HG03045 (cell line): ENCODE data around the gene CXCR6.

Source experiments
- ATAC-seq: cut with Tn5 transposase; IDR thresholded peaks from one replicate; pipeline ENCODE4 v1.9.1; 2021; ENCODE audit warnings: mild to moderate bottlenecking, moderate library complexity; ENCODE audit not compliant: unreplicated experiment

The CXCR6 gene

DNA sequence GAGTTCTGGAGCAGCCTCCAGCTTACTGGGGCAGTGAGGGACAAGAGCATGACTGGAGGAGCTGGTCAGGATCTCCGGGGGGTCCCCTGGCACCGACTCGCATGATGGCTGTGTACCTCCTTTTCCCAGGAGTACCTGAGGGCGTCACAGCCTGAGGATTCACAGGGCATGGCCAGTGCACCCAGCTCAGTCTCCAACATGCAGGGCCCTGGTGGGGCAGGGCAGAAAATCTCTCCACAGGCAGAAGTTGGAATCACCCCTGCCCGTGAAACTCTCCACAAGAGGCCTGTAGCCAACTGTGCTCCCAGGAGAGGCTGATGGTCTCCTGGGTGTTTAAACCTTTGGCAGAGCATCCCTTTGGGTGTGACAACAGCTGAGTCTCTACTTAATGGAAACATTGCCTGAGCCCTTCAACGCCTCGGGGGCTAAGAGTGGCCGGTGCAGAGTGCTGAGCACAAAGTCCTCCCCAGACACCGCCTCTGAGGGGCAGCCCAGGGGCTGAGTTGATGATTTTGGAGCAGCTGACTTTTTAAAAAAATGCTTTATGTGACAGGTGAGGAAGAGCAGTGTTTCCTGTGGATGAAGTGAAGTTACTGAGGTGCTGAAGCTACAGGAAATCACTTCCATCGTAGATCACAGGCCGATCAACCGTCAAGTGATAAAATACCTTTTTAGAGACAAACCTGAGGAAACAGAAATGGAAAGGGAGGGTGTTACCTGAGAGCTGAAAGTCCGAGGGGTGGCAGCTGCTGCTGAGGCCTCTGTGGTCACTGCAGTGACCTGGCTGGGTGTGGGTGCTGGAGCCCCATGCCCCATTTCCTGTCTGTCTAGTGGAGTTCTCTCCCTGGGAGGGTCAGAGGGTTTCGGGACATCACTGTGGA, 21.9 kb upstream of the CXCR6 start:
- no peak for ATAC-seq

DNA sequence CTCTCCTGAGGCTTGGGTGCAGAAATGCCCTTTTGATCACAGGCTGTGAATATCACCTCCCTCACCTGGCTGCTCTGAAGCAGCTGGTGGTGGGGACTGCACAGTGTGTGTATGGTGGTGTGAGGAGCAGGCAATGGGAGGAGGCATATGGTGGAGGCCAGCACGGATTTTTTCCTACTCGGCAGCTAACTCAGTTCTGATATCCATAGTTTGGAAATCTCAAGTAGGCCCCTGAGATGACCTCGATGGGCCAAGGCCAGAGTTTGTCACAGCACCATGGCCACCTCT, 21.3 kb upstream of the CXCR6 start:
- ATAC-seq, result no peak

DNA sequence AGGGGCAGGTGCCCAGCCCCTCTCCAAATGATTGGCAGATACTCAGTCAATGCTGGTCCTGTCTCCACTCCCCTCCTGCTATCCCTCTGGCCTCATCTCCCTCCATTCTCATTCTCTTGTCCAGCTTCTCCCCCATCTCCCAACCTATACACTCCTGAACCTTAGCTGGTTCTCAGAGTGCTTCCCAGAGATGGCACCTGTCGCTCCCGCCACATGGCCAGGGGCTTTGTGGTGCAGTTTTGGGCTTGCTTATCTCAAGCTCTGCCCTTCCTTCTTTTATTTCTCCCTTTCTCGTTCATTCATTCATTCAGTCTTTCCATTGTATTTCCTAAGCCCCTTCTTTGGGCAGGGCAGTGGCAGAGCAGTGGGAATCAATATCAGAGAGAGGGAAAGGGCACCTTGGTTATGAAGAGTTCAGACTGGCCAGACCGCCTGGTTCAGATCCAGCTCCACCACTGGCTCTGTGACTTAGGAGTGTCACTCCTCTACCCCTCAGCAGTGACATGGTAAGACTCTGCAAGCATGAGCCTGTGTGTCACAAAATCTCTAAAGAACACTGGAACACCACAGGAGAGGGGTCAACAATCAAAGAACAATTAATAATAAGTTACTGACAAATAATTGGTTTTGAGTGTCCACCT, 20.2 kb upstream of the CXCR6 start:
- no peak for ATAC-seq

DNA sequence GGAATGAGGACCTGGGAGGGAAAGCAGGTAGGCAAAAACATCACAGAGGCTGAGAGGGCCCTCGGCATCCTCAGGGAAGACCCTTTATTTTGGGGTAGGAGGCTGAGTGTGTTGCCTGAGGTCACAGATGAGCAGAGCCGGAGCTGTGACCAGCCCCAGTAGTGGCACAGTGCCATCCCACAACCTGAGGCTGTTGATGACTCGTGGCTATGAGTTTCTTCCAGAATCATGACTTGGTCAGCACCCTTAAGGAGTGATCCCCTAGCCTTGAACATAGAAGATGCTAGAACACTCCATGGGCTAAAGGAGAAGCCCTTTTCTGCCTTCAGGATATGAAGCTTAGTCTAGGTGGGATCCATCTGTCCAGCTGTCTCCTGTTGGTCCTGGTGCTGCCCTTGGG, 19.5 kb upstream of the CXCR6 start:
- ATAC-seq, result no peak

DNA sequence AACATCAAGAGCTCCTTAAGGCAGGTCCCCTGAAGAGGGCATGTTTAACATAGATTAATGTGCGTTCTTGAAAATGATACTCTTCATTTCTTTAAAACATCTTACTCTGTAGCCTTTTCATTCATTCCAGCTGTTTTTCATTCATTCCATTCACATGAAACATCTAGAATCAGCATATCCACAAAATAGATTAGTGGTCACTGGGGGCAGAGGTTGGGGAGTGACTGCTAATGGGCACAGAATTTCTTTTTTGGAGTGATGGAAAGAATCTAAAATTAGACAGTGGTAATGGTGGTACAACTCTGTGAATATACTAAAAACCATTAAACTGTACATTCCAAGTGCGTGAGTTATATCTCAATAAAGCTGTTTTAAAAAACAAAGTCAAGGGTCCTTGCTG, 15.4 kb upstream of the CXCR6 start:
- ATAC-seq, result no peak

DNA sequence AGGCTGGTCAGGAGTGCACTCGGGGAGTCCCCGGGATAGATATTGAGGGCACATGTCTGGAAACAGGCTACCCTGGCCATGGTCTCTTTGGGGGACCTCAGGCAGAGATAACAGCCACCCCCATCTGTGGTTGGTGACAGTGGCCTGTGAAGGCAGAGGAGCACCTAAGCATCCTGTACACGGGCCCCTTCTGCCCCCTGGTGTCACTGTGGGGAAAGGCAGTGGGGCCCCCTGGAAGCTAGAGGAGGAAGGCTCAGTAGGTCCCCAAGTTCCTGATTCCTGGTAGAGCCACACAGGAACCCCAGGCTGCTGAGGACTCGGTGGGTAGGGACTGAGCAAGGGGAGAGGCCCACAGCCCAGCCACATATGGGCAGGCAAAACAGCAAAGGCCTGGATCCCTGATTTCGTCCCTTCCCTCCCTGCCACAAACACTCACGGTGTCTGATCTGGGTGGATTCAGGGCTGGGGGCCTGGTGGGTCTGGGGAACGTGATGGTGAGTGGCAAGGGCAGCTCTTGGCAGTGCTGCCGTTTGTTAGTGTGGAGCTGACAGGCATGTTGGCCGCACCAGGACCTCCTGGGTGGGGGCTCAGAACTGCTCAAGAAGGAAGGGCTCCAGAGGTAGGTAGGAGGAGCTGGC, 14.1 kb upstream of the CXCR6 start:
- no peak for ATAC-seq

DNA sequence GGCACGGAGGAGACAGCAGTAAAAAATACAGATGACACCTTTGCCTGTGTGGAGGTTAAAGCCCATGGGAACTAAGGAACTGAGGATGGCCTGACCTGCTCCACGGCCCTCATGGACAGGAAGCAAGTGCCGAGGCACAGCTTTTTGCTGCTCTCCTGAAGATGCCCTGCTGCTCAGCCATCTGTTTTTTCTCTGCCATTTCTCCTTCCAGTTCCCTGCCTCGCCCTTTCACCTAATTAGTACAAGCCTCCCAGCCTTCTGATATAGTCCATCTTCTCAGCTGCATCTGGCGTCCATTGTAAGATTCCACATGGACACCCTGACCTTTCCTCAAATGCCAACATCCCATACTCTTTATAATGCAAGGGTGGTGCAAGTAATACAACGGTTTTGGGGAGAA, 11.8 kb upstream of the CXCR6 start:
- no peak for ATAC-seq

DNA sequence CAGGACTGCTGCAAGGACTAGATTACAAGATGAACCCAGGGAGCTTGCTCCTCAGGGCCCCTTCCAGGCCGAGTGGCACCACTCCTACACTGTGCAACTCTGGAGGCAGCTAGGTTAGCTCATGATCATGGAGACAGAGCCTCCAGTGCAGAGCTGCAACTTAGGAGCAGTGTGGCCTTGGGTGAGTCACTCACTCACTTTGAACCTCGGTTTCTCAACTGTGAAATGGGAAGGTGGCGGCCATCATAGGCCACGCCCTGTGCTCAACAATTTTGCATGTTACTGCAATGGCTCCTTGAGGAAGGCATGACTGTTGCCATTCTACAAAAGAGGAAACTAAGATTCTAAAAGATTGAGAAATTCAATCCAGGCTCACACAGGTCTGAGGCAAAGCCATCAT, 11.2 kb upstream of the CXCR6 start:
- no peak for ATAC-seq

DNA sequence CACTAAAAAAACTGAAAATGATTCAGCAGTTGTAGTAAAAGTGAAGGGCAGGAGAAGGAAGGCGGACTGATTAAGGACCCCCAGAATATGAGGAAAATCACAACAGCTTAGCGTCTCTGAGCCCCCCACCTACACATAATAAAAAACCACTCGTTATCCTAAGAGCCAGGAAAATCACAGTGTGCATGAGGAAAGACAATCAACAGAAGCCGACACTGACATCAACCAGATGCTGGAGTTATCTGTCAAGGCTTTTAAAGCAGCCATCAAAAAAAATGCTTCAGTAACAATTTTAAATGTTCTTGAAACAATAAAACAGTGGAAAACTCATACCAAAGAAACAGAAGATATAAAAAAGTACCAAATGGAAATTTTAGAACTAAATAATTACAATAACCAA, 9.7 kb upstream of the CXCR6 start:
- no peak for ATAC-seq

DNA sequence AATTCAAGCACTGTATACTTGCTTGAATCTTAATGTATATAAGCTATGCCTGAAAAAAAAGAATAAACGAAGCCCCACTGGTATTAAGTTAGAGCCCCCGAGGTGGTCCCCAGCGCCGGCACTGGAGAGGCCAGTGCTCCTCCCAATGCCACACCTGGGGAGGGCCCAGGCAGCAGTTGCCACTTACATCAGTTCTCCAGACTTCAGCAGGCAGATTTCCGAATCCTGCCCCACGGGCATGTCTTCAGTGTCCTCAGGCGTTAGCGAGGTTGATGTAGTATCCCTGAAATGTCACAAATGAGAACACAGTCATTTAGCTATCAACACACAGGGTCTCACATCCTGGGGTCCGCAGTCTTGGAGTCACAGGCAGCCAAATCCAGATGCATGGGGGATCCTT, 7.0 kb upstream of the CXCR6 start:
- ATAC-seq, result no peak

DNA sequence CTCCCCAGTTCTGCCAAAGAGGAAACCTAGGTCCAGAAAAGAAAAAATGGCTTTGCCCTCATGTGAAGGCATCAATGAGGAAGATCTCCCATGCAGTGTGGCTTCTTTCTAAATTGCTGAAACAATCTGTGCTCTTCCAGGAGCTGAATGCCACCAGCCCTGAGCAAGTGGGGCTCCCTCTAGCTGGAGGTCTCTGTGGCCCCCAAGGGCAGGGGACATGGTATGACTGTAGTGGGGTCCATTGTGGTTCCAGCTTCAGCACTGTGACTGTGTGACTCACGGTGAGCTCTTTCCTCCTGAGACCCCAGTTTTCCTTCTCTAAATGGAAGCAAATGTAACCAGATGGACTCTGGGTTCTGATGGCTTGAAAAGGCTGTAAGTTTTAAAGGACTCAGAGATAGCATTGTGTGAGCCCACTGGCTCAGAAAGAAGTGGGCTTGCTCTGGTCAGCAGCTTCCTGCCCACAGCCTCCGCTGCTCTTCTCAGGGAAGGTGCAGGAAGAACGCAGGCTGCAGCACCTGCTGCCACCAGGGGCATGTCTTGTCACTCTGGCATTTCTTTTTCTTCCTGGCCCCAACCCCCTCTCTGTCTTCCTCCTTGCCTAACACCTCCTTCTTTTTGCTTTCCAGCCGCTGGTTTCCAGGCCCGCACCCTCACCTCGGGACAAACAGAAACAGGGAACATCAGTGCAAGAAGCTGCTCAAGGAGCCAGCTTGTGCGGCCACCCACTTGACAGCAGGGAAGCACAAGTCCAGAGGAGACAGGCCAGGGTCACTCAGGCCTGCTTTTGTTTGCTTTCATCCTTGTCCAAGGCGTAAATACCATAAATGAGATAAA, 5.8 kb upstream of the CXCR6 start:
- ATAC-seq, result no peak

DNA sequence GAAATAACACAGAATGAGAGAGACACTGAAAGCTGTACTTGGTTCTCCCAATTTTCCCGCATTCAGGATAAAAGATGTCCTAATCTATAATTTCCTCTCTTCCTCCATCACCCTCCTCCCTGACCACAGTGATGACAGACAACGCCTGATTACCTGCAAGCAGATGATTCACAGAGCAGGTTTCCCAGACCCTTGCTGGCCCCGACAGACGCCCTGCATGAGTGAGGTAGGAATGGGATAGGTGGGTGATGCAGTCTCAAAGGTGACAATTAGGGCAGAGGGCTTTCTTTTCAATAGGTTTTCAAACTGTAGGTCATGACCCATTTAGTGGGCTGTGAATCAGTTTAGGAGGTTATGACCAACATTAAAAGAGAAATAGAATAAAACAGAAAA, 5.2 kb upstream of the CXCR6 start:
- ATAC-seq, result no peak

DNA sequence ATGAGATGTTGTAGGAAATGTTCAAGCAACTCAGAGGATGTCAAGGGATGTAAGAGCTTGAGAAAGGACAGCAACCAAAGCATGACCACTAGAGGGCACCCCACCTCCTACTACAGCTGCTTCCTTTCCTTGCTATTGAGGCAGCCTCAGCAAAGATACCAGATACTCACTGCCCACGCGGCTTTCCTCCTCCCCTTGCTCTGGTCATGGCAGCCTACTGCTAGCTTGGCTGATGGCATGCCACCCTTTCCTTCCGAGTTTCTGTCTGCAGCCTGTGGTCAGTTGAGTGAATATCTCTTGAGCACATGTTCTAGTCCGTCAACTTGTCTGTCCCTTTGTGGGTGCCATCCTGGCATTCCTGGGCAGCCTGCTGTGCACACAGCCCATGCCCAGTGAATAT, 4.4 kb upstream of the CXCR6 start:
- peak; percentile 42 for ATAC-seq

DNA sequence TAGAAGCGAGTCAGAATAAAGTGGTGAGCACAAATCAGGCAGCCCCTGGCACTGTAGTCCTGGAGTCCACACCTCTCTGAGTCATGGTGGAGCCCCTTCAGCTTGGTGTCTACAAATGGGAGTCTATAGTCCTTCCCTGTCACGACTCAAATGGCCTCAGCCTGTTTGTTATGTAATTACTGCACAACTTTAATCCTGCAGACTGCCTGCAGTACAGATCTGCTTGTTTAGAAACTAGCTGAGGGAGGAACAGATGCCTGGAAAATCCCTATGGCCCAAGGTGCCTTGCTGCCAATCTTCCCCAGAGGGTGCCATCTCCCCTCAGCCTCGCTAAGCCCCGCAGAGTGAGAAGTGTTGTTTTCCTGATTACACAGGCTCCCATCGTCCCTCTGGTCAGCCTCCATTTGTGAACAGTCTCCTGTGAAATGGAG, 3.9 kb upstream of the CXCR6 start:
- ATAC-seq, result no peak

DNA sequence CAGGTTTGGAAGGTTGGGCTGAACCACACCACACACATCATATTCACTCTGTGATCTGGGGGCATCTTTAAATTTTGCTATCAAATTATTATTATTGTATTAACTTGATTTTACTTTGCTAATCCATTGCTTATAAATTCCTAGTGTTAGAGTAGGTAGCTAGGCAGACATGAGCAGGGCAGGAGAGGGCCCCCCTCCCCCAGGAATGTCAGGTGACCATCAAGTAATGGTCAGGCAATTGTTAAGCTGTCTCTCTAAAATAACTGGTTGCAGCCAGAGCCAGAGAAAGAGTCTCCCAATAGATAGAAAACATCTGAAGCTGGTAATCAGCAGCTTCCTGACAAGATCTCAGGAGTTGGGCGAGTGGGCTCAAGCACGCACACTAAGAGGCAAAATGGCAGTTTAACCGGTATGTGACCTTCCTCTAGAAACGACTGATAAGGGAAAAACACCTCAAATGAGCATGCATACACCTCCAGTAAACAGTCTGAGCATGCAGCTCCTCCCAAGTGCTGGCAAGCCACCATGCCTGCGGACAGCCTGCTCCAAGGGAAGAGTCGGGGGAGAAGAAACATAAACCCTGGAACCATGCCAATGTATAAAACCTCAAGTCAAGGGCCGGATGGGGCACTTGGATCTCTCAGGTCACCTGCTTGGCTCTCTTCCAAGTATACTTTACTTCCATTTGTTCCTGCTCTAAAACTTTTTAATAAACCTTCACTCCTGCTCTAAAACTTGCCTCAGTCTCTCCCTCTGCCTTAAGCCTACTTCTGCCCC, 3.1 kb upstream of the CXCR6 start:
- ATAC-seq, result no peak

DNA sequence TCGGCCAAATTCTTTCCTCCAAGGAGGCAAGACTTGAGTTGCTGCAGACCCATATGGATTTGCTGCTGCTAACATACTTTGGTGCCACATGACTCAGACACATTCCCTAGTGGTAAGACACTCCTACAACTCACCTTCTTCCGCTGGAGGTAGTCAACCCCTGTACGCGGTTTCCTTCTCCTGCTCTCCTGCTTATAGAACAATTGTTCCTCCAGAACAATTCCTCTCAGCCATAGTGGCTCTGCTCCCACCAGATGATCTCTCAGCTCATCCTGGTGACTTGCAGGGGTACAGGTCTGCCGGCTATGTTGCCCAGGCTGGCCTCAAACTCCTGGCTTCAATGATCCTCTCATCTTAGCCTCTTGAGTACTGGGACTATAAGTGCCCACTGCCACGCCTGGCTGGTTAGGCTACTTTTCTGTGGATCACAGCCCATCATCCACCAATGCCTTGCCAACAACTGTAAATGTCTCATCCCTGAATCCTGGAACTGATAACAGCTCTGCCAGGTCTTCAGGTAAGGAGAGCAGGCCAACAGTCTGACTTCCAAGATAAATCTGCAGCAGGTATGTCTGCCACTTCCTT, 2.4 kb upstream of the CXCR6 start:
- no peak for ATAC-seq

DNA sequence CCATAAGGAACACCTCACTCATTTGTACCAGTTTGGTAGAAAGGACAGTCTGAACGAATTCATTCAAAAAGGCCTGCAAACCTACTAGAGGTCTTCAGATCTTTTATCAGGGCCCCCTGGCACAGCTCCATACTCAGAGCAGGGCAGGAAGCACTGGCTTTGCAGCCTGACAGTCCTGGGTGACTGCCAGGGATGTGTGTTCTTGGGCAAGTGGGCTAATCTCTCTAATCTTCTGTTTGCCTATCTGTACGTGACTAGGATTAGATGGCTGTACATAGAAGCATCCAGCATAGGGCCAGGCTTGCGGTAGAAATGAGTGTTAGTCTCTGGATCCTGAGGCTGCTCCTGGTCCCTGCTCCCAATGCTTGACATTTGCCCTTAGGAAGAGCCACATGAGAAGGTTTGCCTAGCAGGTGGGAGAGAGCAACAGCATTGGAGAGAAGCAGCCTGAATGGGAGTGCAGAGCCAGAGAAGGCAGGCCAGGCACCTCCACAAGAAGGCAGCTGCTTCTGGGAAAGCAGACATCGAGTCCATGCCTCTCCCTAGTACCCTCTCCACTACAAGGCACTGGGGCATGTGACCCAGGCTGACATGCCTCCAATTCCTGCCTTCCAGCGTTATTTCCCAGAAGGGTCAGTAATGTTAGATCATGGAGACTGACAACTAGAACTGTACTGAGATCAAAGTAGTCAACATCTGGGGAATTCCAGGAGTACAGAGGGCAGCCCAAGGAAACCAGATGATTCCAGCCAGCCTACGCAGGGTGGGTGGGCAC, 1.0 kb upstream of the CXCR6 start:
- ATAC-seq, result no peak

DNA sequence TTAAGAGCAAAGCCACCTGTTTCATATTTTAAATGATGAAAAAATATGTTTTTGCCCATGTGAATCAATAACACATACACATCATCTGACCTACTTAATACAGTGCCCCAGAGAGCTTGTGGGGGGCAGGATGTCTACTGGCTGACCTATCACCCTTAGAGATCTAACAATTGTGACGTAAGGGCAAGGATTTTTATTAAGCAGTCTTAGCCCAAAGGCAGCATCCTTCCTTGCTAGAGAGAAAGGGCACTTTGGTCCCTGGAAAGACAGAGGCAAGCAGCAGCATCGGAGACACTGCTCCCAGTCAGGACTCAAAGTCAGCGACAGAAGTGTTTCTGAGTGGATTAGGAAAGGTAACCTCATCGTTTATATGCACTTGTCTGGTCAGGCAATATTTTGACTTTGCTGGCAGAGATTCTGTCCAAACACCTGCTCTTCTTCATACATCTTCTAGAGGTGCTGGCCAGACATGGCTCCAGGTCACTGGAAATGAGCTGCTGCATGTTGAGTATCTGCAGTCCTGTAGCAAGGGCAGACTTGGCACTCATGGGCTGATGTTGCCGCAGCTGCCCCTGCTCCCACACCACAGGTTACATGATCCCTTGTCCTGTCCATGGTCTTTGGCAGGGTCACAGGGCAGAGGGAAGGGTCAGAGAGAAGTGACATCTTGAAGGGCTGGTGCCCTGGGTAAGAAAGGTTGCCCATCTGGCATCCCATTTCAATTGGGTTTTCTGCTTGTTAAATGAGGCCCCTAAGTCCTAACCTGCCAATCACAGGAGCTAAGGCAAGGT, 1.8 kb downstream of the CXCR6 start:
- no peak for ATAC-seq

DNA sequence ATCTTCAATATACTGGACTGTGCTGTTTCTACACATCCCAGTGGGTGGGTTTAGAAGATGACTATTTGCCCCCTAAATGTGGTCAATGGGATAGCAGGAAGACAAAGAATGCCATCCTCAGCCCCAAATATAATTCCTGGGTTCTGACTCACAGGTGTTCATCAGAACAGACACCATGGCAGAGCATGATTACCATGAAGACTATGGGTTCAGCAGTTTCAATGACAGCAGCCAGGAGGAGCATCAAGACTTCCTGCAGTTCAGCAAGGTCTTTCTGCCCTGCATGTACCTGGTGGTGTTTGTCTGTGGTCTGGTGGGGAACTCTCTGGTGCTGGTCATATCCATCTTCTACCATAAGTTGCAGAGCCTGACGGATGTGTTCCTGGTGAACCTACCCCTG, 3.0 kb downstream of the CXCR6 start:
- ATAC-seq, result no peak
